Fibroblast of villous mesenchyme (primary cell): ENCODE data around the gene ZNF217. TPM values are rescaled to one million over a fixed set of nuclear protein-coding genes. Genes with fewer than 3 reads are reported as not detected.
"Not testable (repeated sequence)": the region's sequence is repeated elsewhere in the genome, so short reads cannot be mapped to it uniquely, and the experiment has no call there.

Source experiments
- DNase-seq: peaks from one replicate; pipeline ENCODE4 v3.0.0-alpha.2; 2010; ENCODE audit warnings: low read depth
- H3K4me3 ChIP-seq: 2 replicates; pipeline ENCODE4 v1.5.1; 2011; ENCODE audit warnings: low read depth, mild to moderate bottlenecking, low read length
- CTCF ChIP-seq: IDR thresholded peaks from 2 replicates; pipeline ENCODE4 v1.5.1; 2012; ENCODE audit warnings: low read depth, mild to moderate bottlenecking, low read length; ENCODE audit not compliant: insufficient read depth
- small RNA-seq: library from RNA; depleted of rRNA; stranded (forward); fragments of <200 nt; gene quantifications from one replicate; pipeline ENCODE3, GENCODE V24; 2012
- total RNA-seq: library from RNA; depleted of rRNA; stranded (reverse); fragments of >200 nt; gene quantifications from 2 replicates; pipeline ENCODE4 v1.2.3, GENCODE V29; 2012

ZNF217 gene
- total RNA-seq, 1 donor: 22.9 TPM

GRCh38 chr20:53522696-53523095 is 70.9 kb downstream of the ZNF217 start:
- TF ChIP-seq CTCF: no peak
- no peak for DNase-seq
- no peak overlapping the region for H3K4me3 ChIP-seq

- TF ChIP-seq CTCF: no peak
- DNase-seq: no peak
- no peak overlapping the region for H3K4me3 ChIP-seq
These were observed 71.6 kb downstream of the ZNF217 start for GRCh38 chr20:53522026-53522425.

DNA sequence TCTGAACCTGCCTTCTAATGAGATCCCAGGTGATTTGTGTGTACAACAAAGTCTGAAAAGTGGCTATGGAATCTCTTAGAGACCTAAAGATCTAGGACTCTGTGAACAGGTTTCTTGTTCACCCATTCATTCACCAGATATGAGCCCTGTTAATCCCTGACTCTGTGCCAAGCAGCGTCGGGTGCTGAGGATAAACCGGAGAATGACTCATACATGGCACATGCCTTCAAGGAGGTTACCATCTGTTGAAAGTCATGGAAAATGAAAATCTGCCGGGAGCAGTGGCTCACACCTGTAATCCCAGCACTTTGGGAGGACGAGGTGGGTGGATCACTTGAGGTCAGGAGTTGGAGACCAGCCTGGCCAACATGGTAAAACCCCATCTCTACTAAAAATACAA is 72.2 kb downstream of the ZNF217 start:
- H3K4me3 ChIP-seq: not testable (repeated sequence)
- peak; percentile 42 for DNase-seq

GRCh38 chr20:53517146-53517545 is 76.5 kb downstream of the ZNF217 start:
- no peak for TF ChIP-seq CTCF
- DNase-seq: no peak
- no peak overlapping the region for H3K4me3 ChIP-seq

Small RNA genes within 50 kb of the gene (small RNA-seq; reads per million reads assigned to genes)
- not detected for gene RF00019
